ENCODE measurements around the gene CACNA1C.

DNA sequence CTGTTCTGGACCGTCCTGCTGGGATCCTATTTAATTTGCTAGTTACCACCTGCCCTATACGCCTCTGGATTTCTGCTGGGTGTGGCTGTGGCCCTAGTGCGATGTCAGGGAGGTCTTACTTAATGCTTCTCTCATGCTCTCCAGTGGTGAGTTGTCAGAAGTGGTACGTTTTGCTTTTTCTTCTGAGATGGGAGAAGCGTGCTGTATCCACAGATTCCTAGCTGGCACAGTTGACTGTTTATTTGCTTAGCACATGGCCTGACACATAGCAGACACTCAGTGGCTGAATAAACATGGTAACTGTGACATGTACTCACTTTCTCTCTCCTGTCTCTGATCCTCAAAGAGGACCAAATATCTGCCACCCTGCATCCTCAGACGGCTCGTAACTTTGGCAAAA is 107.3 kb downstream of the CACNA1C start:
- TF ChIP-seq POLR2AphosphoS5 (IDR thresholded peaks at IDR 0.05), result peak in 1 of 3 donors; percentile 46
- TF ChIP-seq, protein P1, sequence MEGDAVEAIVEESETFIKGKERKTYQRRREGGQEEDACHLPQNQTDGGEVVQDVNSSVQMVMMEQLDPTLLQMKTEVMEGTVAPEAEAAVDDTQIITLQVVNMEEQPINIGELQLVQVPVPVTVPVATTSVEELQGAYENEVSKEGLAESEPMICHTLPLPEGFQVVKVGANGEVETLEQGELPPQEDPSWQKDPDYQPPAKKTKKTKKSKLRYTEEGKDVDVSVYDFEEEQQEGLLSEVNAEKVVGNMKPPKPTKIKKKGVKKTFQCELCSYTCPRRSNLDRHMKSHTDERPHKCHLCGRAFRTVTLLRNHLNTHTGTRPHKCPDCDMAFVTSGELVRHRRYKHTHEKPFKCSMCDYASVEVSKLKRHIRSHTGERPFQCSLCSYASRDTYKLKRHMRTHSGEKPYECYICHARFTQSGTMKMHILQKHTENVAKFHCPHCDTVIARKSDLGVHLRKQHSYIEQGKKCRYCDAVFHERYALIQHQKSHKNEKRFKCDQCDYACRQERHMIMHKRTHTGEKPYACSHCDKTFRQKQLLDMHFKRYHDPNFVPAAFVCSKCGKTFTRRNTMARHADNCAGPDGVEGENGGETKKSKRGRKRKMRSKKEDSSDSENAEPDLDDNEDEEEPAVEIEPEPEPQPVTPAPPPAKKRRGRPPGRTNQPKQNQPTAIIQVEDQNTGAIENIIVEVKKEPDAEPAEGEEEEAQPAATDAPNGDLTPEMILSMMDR (IDR thresholded peaks at IDR 0.05), result no peak
- no peak for TF ChIP-seq POLR2A (IDR thresholded peaks at IDR 0.05)
